ENCODE measurements around the gene MEFV.

Gene MEFV

DNA sequence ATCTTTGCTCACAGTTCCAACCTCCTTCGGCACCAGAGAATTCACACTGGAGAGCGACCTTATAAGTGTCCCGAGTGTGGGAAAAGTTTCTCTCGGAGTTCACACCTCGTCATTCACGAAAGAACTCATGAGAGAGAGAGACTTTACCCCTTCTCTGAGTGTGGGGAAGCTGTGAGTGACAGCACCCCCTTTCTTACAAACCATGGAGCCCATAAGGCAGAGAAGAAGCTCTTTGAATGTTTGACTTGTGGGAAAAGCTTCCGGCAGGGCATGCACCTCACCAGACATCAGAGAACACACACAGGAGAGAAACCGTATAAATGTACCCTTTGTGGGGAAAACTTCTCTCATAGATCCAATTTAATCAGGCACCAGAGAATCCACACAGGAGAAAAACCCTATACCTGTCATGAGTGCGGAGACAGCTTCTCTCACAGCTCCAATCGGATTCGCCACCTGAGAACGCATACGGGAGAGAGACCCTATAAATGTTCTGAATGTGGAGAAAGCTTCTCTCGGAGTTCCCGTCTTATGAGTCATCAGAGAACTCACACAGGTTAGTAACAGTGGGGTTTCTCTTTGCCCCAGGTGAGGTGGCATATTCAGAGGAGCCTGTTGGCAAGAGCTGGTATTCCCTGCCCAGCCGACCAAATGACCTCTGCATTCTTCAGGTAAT lies 33.7 kb upstream of the MEFV start:
- Histone ChIP-seq H3K27me3 (ENCODE audit: control insufficient read depth in 1 of 2, insufficient read depth in 1 of 2, low read length in 2 of 2) (no peaks in the 10 kb centered on the region), H3K79me1 (replicated peaks; ENCODE audit: low read length, poor library complexity, severe bottlenecking) (peaks cover 57% of the 10 kb centered on the region), H2BK12ac (ENCODE audit: low read length in 2 of 2) (no peak overlapping the region), H3K4me1 (ENCODE audit: control insufficient read depth, insufficient read depth, low read depth, low read length) (peaks cover 7% of the 10 kb centered on the region), H3K23ac (ENCODE audit: low read length in 2 of 2) (no peak overlapping the region), H3K36me3 (ENCODE audit: control insufficient read depth in 1 of 2, insufficient read depth in 2 of 2, low read depth in 1 of 2, low read length in 2 of 2) (peaks cover 71 to 87% of the 10 kb centered on the region in 2 experiments), H2AK5ac (ENCODE audit: low read length, severe bottlenecking) (no peak overlapping the region), H3K4me3 (ENCODE audit: insufficient read depth in 1 of 2, low read depth in 1 of 2, low read length in 2 of 2) (peak overlapping the region in 1 of 2 experiments; percentile 64), H2BK15ac (ENCODE audit: low read depth, poor library complexity, severe bottlenecking) (no peak overlapping the region), H4K91ac (ENCODE audit: low read length) (no peak overlapping the region), H3K4ac (ENCODE audit: low read depth in 1 of 2, low read length in 2 of 2) (no peak overlapping the region), H3K9me3 (ENCODE audit: control insufficient read depth, low read length) (peaks cover 72% of the 10 kb centered on the region), H3K18ac (ENCODE audit: low read depth in 1 of 2, low read length in 2 of 2) (no peak overlapping the region), H3K27ac (ENCODE audit: low read length, poor library complexity, severe bottlenecking) (no peak overlapping the region), H2BK5ac (ENCODE audit: low read depth, low read length, poor library complexity, severe bottlenecking) (no peak overlapping the region), H3K14ac (ENCODE audit: low read length in 2 of 2) (no peak overlapping the region), H2BK120ac (ENCODE audit: low read depth, low read length) (no peak overlapping the region), H2AFZ (ENCODE audit: low read depth, low read length) (no peak overlapping the region), H3K4me2 (ENCODE audit: low read length, poor library complexity, severe bottlenecking) (no peak overlapping the region), H3K9ac (ENCODE audit: low read length) (no peak overlapping the region), H4K8ac (ENCODE audit: low read length) (no peak overlapping the region)
- WGBS: 98% methylated on average over 16 of the region's 16 CpGs
- no peak for DNase-seq

DNA sequence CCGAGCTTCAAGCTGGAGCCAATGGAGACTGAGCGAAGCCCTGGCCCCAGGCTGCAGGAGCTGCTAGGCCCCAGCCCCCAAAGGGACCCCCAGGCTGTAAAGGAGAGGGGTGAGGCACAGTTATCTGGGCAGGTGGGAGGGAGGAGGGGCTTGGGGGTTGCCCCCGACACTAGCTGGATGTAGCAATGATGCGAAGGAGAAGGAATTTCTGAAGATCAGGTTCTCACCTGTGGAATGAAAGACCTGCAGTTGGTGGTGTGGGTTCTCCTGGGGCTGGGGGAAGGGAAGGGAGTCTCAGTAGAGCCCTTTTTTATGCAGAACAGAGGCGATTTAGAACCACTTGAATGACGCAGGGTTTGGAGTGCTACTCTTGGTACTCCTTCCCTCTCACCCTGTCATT lies 28.7 kb upstream of the MEFV start:
- Histone ChIP-seq H3K27me3 (ENCODE audit: control insufficient read depth in 1 of 2, insufficient read depth in 1 of 2, low read length in 2 of 2) (no peaks in the 10 kb centered on the region), H2AK5ac (ENCODE audit: low read length, severe bottlenecking) (no peak overlapping the region), H3K4me2 (ENCODE audit: low read length, poor library complexity, severe bottlenecking) (peak overlapping the region; percentile 94), H3K9me3 (ENCODE audit: control insufficient read depth, low read length) (peaks cover 25% of the 10 kb centered on the region), H3K27ac (ENCODE audit: low read length, poor library complexity, severe bottlenecking) (no peak overlapping the region), H3K14ac (ENCODE audit: low read length in 2 of 2) (no peak overlapping the region), H3K4me1 (ENCODE audit: control insufficient read depth, insufficient read depth, low read depth, low read length) (peaks cover 13% of the 10 kb centered on the region), H3K9ac (ENCODE audit: low read length) (peak overlapping the region; percentile 100), H3K79me1 (replicated peaks; ENCODE audit: low read length, poor library complexity, severe bottlenecking) (peaks cover 27% of the 10 kb centered on the region), H2BK12ac (ENCODE audit: low read length in 2 of 2) (no peak overlapping the region), H3K23ac (ENCODE audit: low read length in 2 of 2) (no peak overlapping the region), H3K36me3 (ENCODE audit: control insufficient read depth in 1 of 2, insufficient read depth in 2 of 2, low read depth in 1 of 2, low read length in 2 of 2) (peaks cover 39 to 46% of the 10 kb centered on the region in 2 experiments), H4K91ac (ENCODE audit: low read length) (no peak overlapping the region), H2AFZ (ENCODE audit: low read depth, low read length) (no peak overlapping the region), H3K18ac (ENCODE audit: low read depth in 1 of 2, low read length in 2 of 2) (no peak overlapping the region), H4K8ac (ENCODE audit: low read length) (no peak overlapping the region), H2BK5ac (ENCODE audit: low read depth, low read length, poor library complexity, severe bottlenecking) (no peak overlapping the region), H2BK15ac (ENCODE audit: low read depth, poor library complexity, severe bottlenecking) (no peak overlapping the region), H2BK120ac (ENCODE audit: low read depth, low read length) (no peak overlapping the region), H3K4me3 (ENCODE audit: insufficient read depth in 1 of 2, low read depth in 1 of 2, low read length in 2 of 2) (peak overlapping the region in 1 of 2 experiments; percentile 98), H3K4ac (ENCODE audit: low read depth in 1 of 2, low read length in 2 of 2) (no peak overlapping the region)
- DNase-seq: no peak
- 74% methylated on average over 5 of the region's 6 CpGs for WGBS

DNA sequence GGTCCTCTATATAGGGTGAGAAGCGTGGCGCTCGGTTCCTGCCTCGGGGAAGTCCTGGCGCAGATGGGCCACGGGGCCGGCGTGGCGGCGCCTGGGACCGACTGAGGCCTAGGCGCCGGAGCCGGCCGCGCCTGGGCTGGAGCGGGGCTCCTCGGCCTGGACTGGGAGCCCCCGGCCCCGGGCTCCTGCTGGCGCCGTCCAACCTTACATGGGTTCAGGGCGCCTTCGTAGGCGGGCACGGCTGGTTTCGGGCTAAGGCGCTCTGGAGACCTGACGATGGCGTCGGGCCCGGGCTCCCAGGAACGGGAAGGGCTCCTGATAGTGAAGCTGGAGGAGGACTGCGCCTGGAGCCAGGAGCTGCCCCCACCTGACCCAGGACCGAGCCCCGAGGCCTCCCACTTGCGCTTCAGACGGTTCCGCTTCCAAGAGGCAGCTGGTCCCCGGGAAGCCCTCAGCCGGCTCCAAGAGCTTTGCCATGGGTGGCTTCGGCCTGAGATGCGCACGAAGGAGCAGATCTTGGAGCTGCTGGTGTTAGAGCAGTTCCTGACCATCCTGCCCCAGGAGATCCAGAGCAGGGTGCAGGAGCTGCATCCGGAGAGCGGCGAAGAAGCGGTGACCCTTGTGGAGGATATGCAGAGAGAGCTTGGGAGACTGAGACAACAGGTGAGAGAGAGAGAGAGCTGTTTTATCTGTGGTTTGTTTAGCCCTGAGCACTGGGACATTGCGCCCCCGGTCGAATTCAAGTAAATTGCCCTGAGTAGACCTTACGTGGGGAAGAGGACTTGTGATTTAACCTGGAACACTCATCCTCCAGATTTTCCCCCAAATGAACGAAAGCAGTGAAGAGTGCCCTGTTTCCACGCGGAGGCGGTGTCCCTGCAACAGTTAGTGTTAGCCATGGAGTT lies 27.4 kb upstream of the MEFV start:
- no peak overlapping the region for H2BK12ac ChIP-seq (ENCODE audit: low read length in 2 of 2)
- peak overlapping the region in 1 of 2 experiments; percentile 62 for H3K14ac ChIP-seq (ENCODE audit: low read length in 2 of 2)
- no peak overlapping the region for H2AFZ ChIP-seq (ENCODE audit: low read depth, low read length)
- H3K4me1 ChIP-seq (ENCODE audit: control insufficient read depth, insufficient read depth, low read depth, low read length): peaks cover 13% of the 10 kb centered on the region
- peak overlapping the region; percentile 94 for H3K4me2 ChIP-seq (ENCODE audit: low read length, poor library complexity, severe bottlenecking)
- H4K91ac ChIP-seq (ENCODE audit: low read length): peak overlapping the region; percentile 49
- peaks cover 13% of the 10 kb centered on the region for H3K79me1 ChIP-seq (replicated peaks; ENCODE audit: low read length, poor library complexity, severe bottlenecking)
- H3K36me3 ChIP-seq (ENCODE audit: control insufficient read depth in 1 of 2, insufficient read depth in 2 of 2, low read depth in 1 of 2, low read length in 2 of 2): peaks cover 26 to 32% of the 10 kb centered on the region in 2 experiments
- DNase-seq: peak; percentile 33
- peak overlapping the region; percentile 75 for H4K8ac ChIP-seq (ENCODE audit: low read length)
- peak overlapping the region; percentile 64 to 76 for H3K18ac ChIP-seq (ENCODE audit: low read depth in 1 of 2, low read length in 2 of 2)
- 7% methylated on average over 56 of the region's 56 CpGs for WGBS
- H3K27me3 ChIP-seq (ENCODE audit: control insufficient read depth in 1 of 2, insufficient read depth in 1 of 2, low read length in 2 of 2): no peaks in the 10 kb centered on the region
- H2BK15ac ChIP-seq (ENCODE audit: low read depth, poor library complexity, severe bottlenecking): no peak overlapping the region
- H2AK5ac ChIP-seq (ENCODE audit: low read length, severe bottlenecking): no peak overlapping the region
- peak overlapping the region; percentile 59 for H3K27ac ChIP-seq (ENCODE audit: low read length, poor library complexity, severe bottlenecking)
- H3K9me3 ChIP-seq (ENCODE audit: control insufficient read depth, low read length): peaks cover 12% of the 10 kb centered on the region
- H2BK5ac ChIP-seq (ENCODE audit: low read depth, low read length, poor library complexity, severe bottlenecking): no peak overlapping the region
- H3K4me3 ChIP-seq (ENCODE audit: insufficient read depth in 1 of 2, low read depth in 1 of 2, low read length in 2 of 2): peak overlapping the region; percentile 83 to 98
- peak overlapping the region; percentile 14 to 73 for H3K4ac ChIP-seq (ENCODE audit: low read depth in 1 of 2, low read length in 2 of 2)
- peak overlapping the region; percentile 100 for H3K9ac ChIP-seq (ENCODE audit: low read length)
- H2BK120ac ChIP-seq (ENCODE audit: low read depth, low read length): no peak overlapping the region
- no peak overlapping the region for H3K23ac ChIP-seq (ENCODE audit: low read length in 2 of 2)

Measured in mesenchymal stem cell (in vitro differentiated cells and primary cell).